ENCODE measurements around the gene PRDM2.
"Not testable (repeated sequence)": the region's sequence is repeated elsewhere in the genome, so short reads cannot be mapped to it uniquely, and the experiment has no call there.

PRDM2 gene

GRCh38 chr1:13677896-13678295 is 22.1 kb upstream of the PRDM2 start:
- Mint-ChIP-seq H3K27me3 (ENCODE audit: low read depth) (peaks cover 16% of the 10 kb centered on the region), H3K4me3 (no peak overlapping the region), H3K9me3 (peaks cover 2% of the 10 kb centered on the region), H3K36me3 (ENCODE audit: low read depth) (no peaks in the 10 kb centered on the region), H3K27ac (no peak overlapping the region), H3K4me1 (peaks cover 9% of the 10 kb centered on the region)
- TF ChIP-seq CTCF (IDR thresholded peaks at IDR 0.05; ENCODE audit: unreplicated experiment in 3 of 3): no peak

GRCh38 chr1:13679651-13680050 is 20.3 kb upstream of the PRDM2 start:
- no peak overlapping the region for H3K27ac Mint-ChIP-seq
- no peak for TF ChIP-seq CTCF (IDR thresholded peaks at IDR 0.05; ENCODE audit: unreplicated experiment in 3 of 3)
- peaks cover 2% of the 10 kb centered on the region for H3K9me3 Mint-ChIP-seq
- H3K4me3 Mint-ChIP-seq: no peak overlapping the region
- peaks cover 16% of the 10 kb centered on the region for H3K27me3 Mint-ChIP-seq (ENCODE audit: low read depth)
- H3K4me1 Mint-ChIP-seq: peaks cover 9% of the 10 kb centered on the region
- H3K36me3 Mint-ChIP-seq (ENCODE audit: low read depth): no peaks in the 10 kb centered on the region

GRCh38 chr1:13680609-13681008 is 19.4 kb upstream of the PRDM2 start:
- not testable (repeated sequence) for H3K9me3 Mint-ChIP-seq; H3K36me3 Mint-ChIP-seq (ENCODE audit: low read depth); H3K4me1 Mint-ChIP-seq; H3K4me3 Mint-ChIP-seq; H3K27ac Mint-ChIP-seq
- peaks cover 16% of the 10 kb centered on the region for H3K27me3 Mint-ChIP-seq (ENCODE audit: low read depth)

- Mint-ChIP-seq H3K27me3 (ENCODE audit: low read depth) (peaks cover 12% of the 10 kb centered on the region), H3K27ac (no peak overlapping the region), H3K9me3 (no peaks in the 10 kb centered on the region), H3K4me1 (no peaks in the 10 kb centered on the region), H3K36me3 (ENCODE audit: low read depth) (no peaks in the 10 kb centered on the region), H3K4me3 (no peak overlapping the region)
- TF ChIP-seq CTCF (IDR thresholded peaks at IDR 0.05; ENCODE audit: unreplicated experiment in 3 of 3): no peak
Observed at GRCh38 chr1:13681921-13682320, 18.1 kb upstream of the PRDM2 start.

- no peaks in the 10 kb centered on the region for H3K36me3 Mint-ChIP-seq (ENCODE audit: low read depth)
- peaks cover 12% of the 10 kb centered on the region for H3K27me3 Mint-ChIP-seq (ENCODE audit: low read depth)
- TF ChIP-seq CTCF (IDR thresholded peaks at IDR 0.05; ENCODE audit: unreplicated experiment in 3 of 3): no peak
- no peaks in the 10 kb centered on the region for H3K4me1 Mint-ChIP-seq
- no peak overlapping the region for H3K4me3 Mint-ChIP-seq
- H3K9me3 Mint-ChIP-seq: no peaks in the 10 kb centered on the region
- H3K27ac Mint-ChIP-seq: no peak overlapping the region
Observed at GRCh38 chr1:13682444-13682843, 17.5 kb upstream of the PRDM2 start.

- Mint-ChIP-seq H3K36me3 (ENCODE audit: low read depth) (no peaks in the 10 kb centered on the region), H3K4me3 (no peak overlapping the region), H3K9me3 (no peaks in the 10 kb centered on the region), H3K27ac (no peak overlapping the region), H3K27me3 (ENCODE audit: low read depth) (peaks cover 12% of the 10 kb centered on the region), H3K4me1 (no peaks in the 10 kb centered on the region)
- no peak for TF ChIP-seq CTCF (IDR thresholded peaks at IDR 0.05; ENCODE audit: unreplicated experiment in 3 of 3)
Observed at GRCh38 chr1:13683206-13683605, 16.8 kb upstream of the PRDM2 start.

All from nephron (organoid).